ENCODE data around the gene GRIA4. TPM values are rescaled to one million over a fixed set of nuclear protein-coding genes. Genes with fewer than 3 reads are reported as not detected.

Gene GRIA4
- total RNA-seq, 1 donor from 2014 or later = 13.6 TPM

DNA sequence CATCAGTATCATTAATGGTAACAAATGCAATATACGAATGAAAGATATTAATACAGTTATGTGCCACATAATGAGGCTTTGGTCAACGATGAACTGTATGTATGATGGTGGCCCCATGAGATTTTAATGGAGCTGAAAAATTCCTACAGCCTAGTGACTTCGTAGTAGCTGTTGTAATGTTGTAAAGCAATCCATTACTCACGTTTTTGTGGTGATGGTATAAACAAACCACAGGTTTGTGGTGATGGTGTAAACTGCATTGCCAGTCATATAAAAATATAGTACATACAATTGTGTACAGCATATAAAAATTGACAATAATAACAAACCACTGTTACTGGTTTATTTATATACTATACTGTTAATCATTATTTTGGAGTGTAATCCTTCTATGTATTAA, 27.4 kb upstream of the GRIA4 start:
- no peak for DNase-seq
- no peaks in the 10 kb centered on the region for H3K27me3 Mint-ChIP-seq (ENCODE audit: unreplicated experiment)
- H3K36me3 Mint-ChIP-seq (ENCODE audit: unreplicated experiment) = no peaks in the 10 kb centered on the region
- no peak overlapping the region for H3K27ac Mint-ChIP-seq (ENCODE audit: unreplicated experiment)
- no peaks in the 10 kb centered on the region for H3K9me3 Mint-ChIP-seq (ENCODE audit: unreplicated experiment)
- TF ChIP-seq, protein P1, sequence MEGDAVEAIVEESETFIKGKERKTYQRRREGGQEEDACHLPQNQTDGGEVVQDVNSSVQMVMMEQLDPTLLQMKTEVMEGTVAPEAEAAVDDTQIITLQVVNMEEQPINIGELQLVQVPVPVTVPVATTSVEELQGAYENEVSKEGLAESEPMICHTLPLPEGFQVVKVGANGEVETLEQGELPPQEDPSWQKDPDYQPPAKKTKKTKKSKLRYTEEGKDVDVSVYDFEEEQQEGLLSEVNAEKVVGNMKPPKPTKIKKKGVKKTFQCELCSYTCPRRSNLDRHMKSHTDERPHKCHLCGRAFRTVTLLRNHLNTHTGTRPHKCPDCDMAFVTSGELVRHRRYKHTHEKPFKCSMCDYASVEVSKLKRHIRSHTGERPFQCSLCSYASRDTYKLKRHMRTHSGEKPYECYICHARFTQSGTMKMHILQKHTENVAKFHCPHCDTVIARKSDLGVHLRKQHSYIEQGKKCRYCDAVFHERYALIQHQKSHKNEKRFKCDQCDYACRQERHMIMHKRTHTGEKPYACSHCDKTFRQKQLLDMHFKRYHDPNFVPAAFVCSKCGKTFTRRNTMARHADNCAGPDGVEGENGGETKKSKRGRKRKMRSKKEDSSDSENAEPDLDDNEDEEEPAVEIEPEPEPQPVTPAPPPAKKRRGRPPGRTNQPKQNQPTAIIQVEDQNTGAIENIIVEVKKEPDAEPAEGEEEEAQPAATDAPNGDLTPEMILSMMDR (IDR thresholded peaks at IDR 0.05; ENCODE audit: partially characterized antibody, unreplicated experiment) = no peak
- H3K4me1 Mint-ChIP-seq (ENCODE audit: low read depth, unreplicated experiment) = no peaks in the 10 kb centered on the region
- no peak overlapping the region for H3K4me3 Mint-ChIP-seq (ENCODE audit: unreplicated experiment)

DNA sequence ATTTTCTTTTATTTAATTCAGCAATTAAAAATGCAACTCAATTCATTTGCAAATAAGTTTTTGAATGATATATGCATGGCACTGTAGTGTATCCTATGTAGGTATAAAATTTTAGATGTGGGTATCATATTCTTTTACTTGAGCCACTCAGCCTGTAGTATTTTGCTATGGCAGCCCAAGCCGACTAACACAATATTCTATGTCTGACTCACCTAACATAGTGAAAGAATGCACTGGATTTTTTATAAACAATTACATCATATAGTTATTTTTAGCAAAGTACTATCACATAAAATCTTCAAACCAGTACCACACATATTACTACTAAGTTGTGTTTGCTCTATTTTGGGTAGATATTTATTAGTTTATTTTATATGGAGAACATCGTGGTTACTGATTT, 21.9 kb upstream of the GRIA4 start:
- Mint-ChIP-seq H3K4me3 (ENCODE audit: unreplicated experiment) (no peak overlapping the region), H3K27me3 (ENCODE audit: unreplicated experiment) (no peaks in the 10 kb centered on the region), H3K36me3 (ENCODE audit: unreplicated experiment) (no peaks in the 10 kb centered on the region), H3K9me3 (ENCODE audit: unreplicated experiment) (no peaks in the 10 kb centered on the region), H3K4me1 (ENCODE audit: low read depth, unreplicated experiment) (no peaks in the 10 kb centered on the region), H3K27ac (ENCODE audit: unreplicated experiment) (no peak overlapping the region)
- no peak for DNase-seq
- TF ChIP-seq, protein P1 (IDR thresholded peaks at IDR 0.05; ENCODE audit: partially characterized antibody, unreplicated experiment) = no peak

GRCh38 chr11:105589346-105589745, 20.5 kb upstream of the GRIA4 start:
- H3K27ac Mint-ChIP-seq (ENCODE audit: unreplicated experiment) = no peak overlapping the region
- TF ChIP-seq, protein P1 (IDR thresholded peaks at IDR 0.05; ENCODE audit: partially characterized antibody, unreplicated experiment) = no peak
- no peaks in the 10 kb centered on the region for H3K4me1 Mint-ChIP-seq (ENCODE audit: low read depth, unreplicated experiment)
- no peak overlapping the region for H3K4me3 Mint-ChIP-seq (ENCODE audit: unreplicated experiment)
- H3K36me3 Mint-ChIP-seq (ENCODE audit: unreplicated experiment) = no peaks in the 10 kb centered on the region
- no peak for DNase-seq
- H3K9me3 Mint-ChIP-seq (ENCODE audit: unreplicated experiment) = no peaks in the 10 kb centered on the region
- H3K27me3 Mint-ChIP-seq (ENCODE audit: unreplicated experiment) = no peaks in the 10 kb centered on the region

- Mint-ChIP-seq H3K4me3 (ENCODE audit: unreplicated experiment) (no peak overlapping the region), H3K36me3 (ENCODE audit: unreplicated experiment) (no peaks in the 10 kb centered on the region), H3K27ac (ENCODE audit: unreplicated experiment) (no peak overlapping the region), H3K9me3 (ENCODE audit: unreplicated experiment) (no peaks in the 10 kb centered on the region), H3K27me3 (ENCODE audit: unreplicated experiment) (no peaks in the 10 kb centered on the region), H3K4me1 (ENCODE audit: low read depth, unreplicated experiment) (no peaks in the 10 kb centered on the region)
- no peak for DNase-seq
- TF ChIP-seq, protein P1 (IDR thresholded peaks at IDR 0.05; ENCODE audit: partially characterized antibody, unreplicated experiment) = no peak
Measured at GRCh38 chr11:105592035-105592434, 17.8 kb upstream of the GRIA4 start.

DNA sequence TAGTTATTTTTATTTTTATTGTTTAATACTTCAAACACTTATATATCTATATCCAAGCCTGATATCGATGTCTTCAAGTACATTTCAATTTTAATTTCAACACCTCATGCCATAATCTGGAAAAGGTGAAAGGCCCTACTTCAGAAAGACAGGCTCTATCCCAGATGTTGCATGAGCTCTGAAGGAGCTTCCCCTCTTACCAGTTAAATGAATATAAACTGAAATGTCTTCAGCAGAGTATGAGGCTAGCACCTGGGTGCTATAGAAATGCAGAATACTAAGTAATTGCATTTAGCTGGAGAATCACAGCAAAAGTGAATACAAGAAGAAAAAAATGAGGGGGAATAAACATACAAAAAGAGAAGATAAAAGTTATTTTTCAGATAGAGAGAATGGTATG, 11.5 kb upstream of the GRIA4 start:
- no peaks in the 10 kb centered on the region for H3K9me3 Mint-ChIP-seq (ENCODE audit: unreplicated experiment)
- H3K27ac Mint-ChIP-seq (ENCODE audit: unreplicated experiment) = no peak overlapping the region
- no peaks in the 10 kb centered on the region for H3K4me1 Mint-ChIP-seq (ENCODE audit: low read depth, unreplicated experiment)
- H3K4me3 Mint-ChIP-seq (ENCODE audit: unreplicated experiment) = no peak overlapping the region
- TF ChIP-seq, protein P1 (IDR thresholded peaks at IDR 0.05; ENCODE audit: partially characterized antibody, unreplicated experiment) = no peak
- H3K36me3 Mint-ChIP-seq (ENCODE audit: unreplicated experiment) = no peaks in the 10 kb centered on the region
- H3K27me3 Mint-ChIP-seq (ENCODE audit: unreplicated experiment) = peaks cover 2% of the 10 kb centered on the region
- DNase-seq = no peak
